SK-N-SH (cell line): ENCODE data around the gene ZNF888. TPM values are rescaled to one million over a fixed set of nuclear protein-coding genes. Genes with fewer than 3 reads are reported as not detected.
"Not testable (repeated sequence)": the region's sequence is repeated elsewhere in the genome, so short reads cannot be mapped to it uniquely, and the experiment has no call there.

Experiments used
- CTCF ChIA-PET: fragments of 300-600, 350-600 bp; formaldehyde crosslinking; extraction: SDS; loops from one replicate; lab custom pipeline; 2021; lab: Yijun Ruan, JAX
- POLR2A ChIA-PET: fragments of 350-600 bp; sonication (Branson Sonifier 250); formaldehyde crosslinking; extraction: SDS; loops from one replicate; lab custom pipeline; 2020; ENCODE audit warnings: antibody characterized with exemption, inconsistent platforms; lab: Yijun Ruan, JAX
- DNase-seq: peaks from one replicate; pipeline ENCODE4 v3.0.0; 2012
- H2AFZ ChIP-seq: fragments of 200-600 bp; sonication (generic); 2 replicates; pipeline ENCODE4 v1.8.1; 2016; ENCODE audit warnings: antibody characterized with exemption, mild to moderate bottlenecking, low read depth
- H3F3A ChIP-seq: fragments of 200-600 bp; sonication (generic); replicated peaks from 2 replicates; pipeline ENCODE3; 2016; ENCODE audit warnings: antibody characterized with exemption, mild to moderate bottlenecking; ENCODE audit not compliant: insufficient read depth
- H3K27ac ChIP-seq, 2 experiments: fragments of 200-500 bp in 1 of 2; fragments of 200-600 bp in 1 of 2; sonication (Bioruptor generic) in 1 of 2; sonication (generic), shearing (Covaris generic) in 1 of 2; 2 replicates each; pipeline versions ENCODE4 v1.5.1 to v1.6.1; 2014 to 2016; ENCODE audit warnings: low read depth in 2 of 2, inconsistent platforms in 1 of 2, low read length in 1 of 2, mild to moderate bottlenecking in 1 of 2, mixed read lengths in 1 of 2
- H3K27me3 ChIP-seq: fragments of 200-600 bp; sonication (generic), shearing (Covaris generic); 2 replicates; pipeline ENCODE4 v1.6.1; 2016; ENCODE audit warnings: mixed run types; ENCODE audit not compliant: insufficient read depth
- H3K36me3 ChIP-seq, 2 experiments: fragments of 200-500 bp in 1 of 2; fragments of 200-600 bp in 1 of 2; sonication (Bioruptor generic) in 1 of 2; sonication (generic) in 1 of 2; replicated peaks in 1 of 2; 2 replicates each; pipeline versions ENCODE3 to v1.5.1; 2014 to 2016; ENCODE audit warnings: low read length in 1 of 2, mild to moderate bottlenecking in 1 of 2; ENCODE audit not compliant: insufficient read depth in 2 of 2, control insufficient read depth in 1 of 2
- H3K4me1 ChIP-seq, 2 experiments: fragments of 200-500 bp in 1 of 2; fragments of 200-600 bp in 1 of 2; sonication (Bioruptor generic) in 1 of 2; sonication (generic), shearing (Covaris generic) in 1 of 2; 2 replicates each; pipeline versions ENCODE4 v1.5.1 to v1.6.1; 2014 to 2016; ENCODE audit warnings: low read depth in 1 of 2, low read length in 1 of 2, mixed run types in 1 of 2; ENCODE audit not compliant: insufficient read depth in 2 of 2, control insufficient read depth in 1 of 2
- H3K4me2 ChIP-seq: fragments of 200-600 bp; sonication (generic), shearing (Covaris generic); 2 replicates; pipeline ENCODE4 v1.6.1; 2017; ENCODE audit warnings: mixed run types
- H3K4me3 ChIP-seq, 2 experiments: fragments of 200-500 bp in 1 of 2; fragments of 200-600 bp in 1 of 2; sonication (Bioruptor generic) in 1 of 2; sonication (generic), shearing (Covaris generic) in 1 of 2; 2 replicates each; pipeline versions ENCODE4 v1.5.1 to v1.8.1; 2014 to 2016; ENCODE audit warnings: low read depth in 2 of 2, inconsistent platforms in 1 of 2, low read length in 1 of 2, mild to moderate bottlenecking in 1 of 2, mixed read lengths in 1 of 2, moderate library complexity in 1 of 2
- H3K79me2 ChIP-seq: fragments of 200-600 bp; sonication (generic); 2 replicates; pipeline ENCODE4 v1.8.1; 2017; ENCODE audit warnings: mild to moderate bottlenecking; ENCODE audit not compliant: insufficient read depth
- H3K9ac ChIP-seq: fragments of 200-600 bp; sonication (generic); 2 replicates; pipeline ENCODE4 v1.6.1; 2017; ENCODE audit warnings: mixed run types
- H3K9me2 ChIP-seq: fragments of 200-600 bp; sonication (generic); 2 replicates; pipeline ENCODE4 v1.6.1; 2017; ENCODE audit warnings: mixed run types
- H3K9me3 ChIP-seq: fragments of 200-600 bp; sonication (generic); 2 replicates; pipeline ENCODE4 v1.6.1; 2017; ENCODE audit warnings: mixed run types, mild to moderate bottlenecking, moderate library complexity
- H4K20me1 ChIP-seq: fragments of 200-600 bp; sonication (generic); 2 replicates; pipeline ENCODE4 v1.6.1; 2017; ENCODE audit warnings: mild to moderate bottlenecking, mixed run types; ENCODE audit not compliant: insufficient read depth
- FOSL2 ChIP-seq: IDR thresholded peaks from 2 replicates; pipeline ENCODE4 v1.4.0; 2012; ENCODE audit warnings: low read depth, mild to moderate bottlenecking, moderate library complexity, borderline replicate concordance
- FOXM1 ChIP-seq: IDR thresholded peaks from 2 replicates; pipeline ENCODE4 v1.4.0; 2012; ENCODE audit warnings: low read depth, mild to moderate bottlenecking
- GABPA ChIP-seq: IDR thresholded peaks from 2 replicates; pipeline ENCODE4 v1.4.0; 2012; ENCODE audit warnings: low read depth, mild to moderate bottlenecking
- MEF2A ChIP-seq: IDR thresholded peaks from 2 replicates; pipeline ENCODE4 v1.4.0; 2012; ENCODE audit warnings: low read depth, borderline replicate concordance
- NFIC ChIP-seq: IDR thresholded peaks from 2 replicates; pipeline ENCODE4 v1.4.0; 2012; ENCODE audit warnings: borderline replicate concordance
- PBX3 ChIP-seq: IDR thresholded peaks from 2 replicates; pipeline ENCODE4; 2012
- POLR2AphosphoS5 ChIP-seq: IDR thresholded peaks from 2 replicates; pipeline ENCODE4 v1.6.1; 2012; ENCODE audit warnings: low read depth, low read length
- RAD21 ChIP-seq: IDR thresholded peaks from 2 replicates; pipeline ENCODE4 v1.6.1; 2012; ENCODE audit warnings: mild to moderate bottlenecking, low read length
- RCOR1 ChIP-seq: fragments of 150-350 bp; IDR thresholded peaks from 2 replicates; pipeline ENCODE4 v1.6.1; 2017; ENCODE audit warnings: antibody characterized with exemption, low read length
- RFX5 ChIP-seq: IDR thresholded peaks from 2 replicates; pipeline ENCODE4 v1.6.1; 2012; ENCODE audit warnings: mild to moderate bottlenecking, improper control_type of control experiment, low read length
- SIN3A ChIP-seq: IDR thresholded peaks from 2 replicates; pipeline ENCODE4 v1.6.1; 2012; ENCODE audit warnings: low read depth, mild to moderate bottlenecking, low read length, moderate library complexity, borderline replicate concordance
- SMC3 ChIP-seq: IDR thresholded peaks from 2 replicates; pipeline ENCODE4 v1.6.1; 2012; ENCODE audit warnings: low read depth, low read length, improper control_type of control experiment
- TCF12 ChIP-seq: IDR thresholded peaks from 2 replicates; pipeline ENCODE4 v1.4.0; 2012
- WGBS: methylation state at CpG from one replicate; pipeline ENCODE4 v1.1.6; 2017; ENCODE audit warnings: low lambda C conversion rate; 5-methylcytosine and 5-hydroxymethylcytosine counted together
- polyA plus RNA-seq, 3 experiments: library from polyadenylated mRNA; depleted of rRNA; stranded (reverse); fragments of >200 nt; gene quantifications; 2 replicates each; pipeline ENCODE4 v1.2.3, GENCODE V29; 2012

ZNF888 gene
- polyA plus RNA-seq, 1 of the 3 experiments (the other 2 are of a cell fraction), result 0.46 TPM

- H3K9me2 ChIP-seq, result no peaks in the 10 kb centered on the region
- peaks cover 4% of the 10 kb centered on the region for H3F3A ChIP-seq
- TF ChIP-seq RCOR1, result no peak
- no peak for TF ChIP-seq RAD21
- TF ChIP-seq SIN3A, result no peak
- no peak for TF ChIP-seq FOXM1
- TF ChIP-seq GABPA, result no peak
- no peak for TF ChIP-seq PBX3
- TF ChIP-seq SMC3, result no peak
- no peak for TF ChIP-seq TCF12
- TF ChIP-seq MEF2A, result no peak
- no peak for TF ChIP-seq NFIC
- no peak for TF ChIP-seq POLR2AphosphoS5
- no peak for TF ChIP-seq RFX5
- TF ChIP-seq FOSL2, result no peak
- no peaks in the 10 kb centered on the region for H3K4me1 ChIP-seq
- H3K4me2 ChIP-seq, result no peak overlapping the region
- H3K36me3 ChIP-seq, result peaks cover 0 to 15% of the 10 kb centered on the region in 2 experiments
- H3K27ac ChIP-seq, result no peak overlapping the region
- 86% methylated on average over 8 of the region's 8 CpGs for WGBS
- H3K27me3 ChIP-seq, result no peaks in the 10 kb centered on the region
- ChIA-PET CTCF (no interaction called here), POLR2A (no interaction called here)
- no peaks in the 10 kb centered on the region; the same call in 1 of the 2 replicates for H3K79me2 ChIP-seq
- no peak overlapping the region for H3K9ac ChIP-seq
- H3K4me3 ChIP-seq, result no peak overlapping the region
- DNase-seq, result no peak
- no peaks in the 10 kb centered on the region for H4K20me1 ChIP-seq
- no peak overlapping the region for H2AFZ ChIP-seq
- no peaks in the 10 kb centered on the region for H3K9me3 ChIP-seq
These were observed 12.2 kb upstream of the ZNF888 start for GRCh38 chr19:52935434-52935833.

- POLR2A ChIA-PET, CTCF ChIA-PET: not testable (repeated sequence)
These were observed 1.4 kb upstream of the ZNF888 start for GRCh38 chr19:52924641-52925040.

More at GRCh38 chr19:52924641-52925040, 1.4 kb upstream of the ZNF888 start:
- not testable (repeated sequence) for H3K9me2 ChIP-seq, H3F3A ChIP-seq, H3K4me3 ChIP-seq, H3K27ac ChIP-seq, H3K4me1 ChIP-seq, DNase-seq, H3K79me2 ChIP-seq, H3K9ac ChIP-seq, H4K20me1 ChIP-seq, H3K27me3 ChIP-seq, H3K9me3 ChIP-seq, H2AFZ ChIP-seq, H3K4me2 ChIP-seq
- H3K36me3 ChIP-seq, result peaks cover 4 to 15% of the 10 kb centered on the region in 2 experiments
- 86% methylated on average over 9 of the region's 9 CpGs for whole genome bisulfite sequencing
